Psoas muscle (tissue), 8 donors: Measurements from ENCODE around the gene HPSE2. TPM values are rescaled to one million over a fixed set of nuclear protein-coding genes. Genes with fewer than 3 reads are reported as not detected.

Source experiments
- ATAC-seq, 4 donors: fragments of 200-7000 bp; cut with Tn5 transposase; one replicate each; pipeline ENCODE4 v1.9.1; 2020; ENCODE audit warnings: moderate library complexity in 3 of 4, mild to moderate bottlenecking in 2 of 4
- DNase-seq, 2 donors: peaks; one replicate each; pipeline ENCODE4 v3.0.0-alpha.2; 2020
- H3K27ac ChIP-seq: fragments of 200-600 bp; one replicate; pipeline ENCODE4 v1.8.0; 2022
- H3K27me3 ChIP-seq, 3 donors: fragments of 200-600 bp in 1 of 3; one replicate each; pipeline versions ENCODE4 v1.6.1 to v1.8.0; 2013 to 2022; ENCODE audit warnings: low read length in 2 of 3, mild to moderate bottlenecking in 2 of 3, moderate library complexity in 1 of 3; ENCODE audit not compliant: insufficient read depth in 3 of 3
- H3K36me3 ChIP-seq, 2 donors: fragments of 200-600 bp in 1 of 2; one replicate each; pipeline versions ENCODE4 v1.6.1 to v1.8.0; 2013 to 2022; ENCODE audit warnings: low read depth in 1 of 2, mild to moderate bottlenecking in 1 of 2, moderate library complexity in 1 of 2; ENCODE audit not compliant: insufficient read depth in 1 of 2
- H3K4me1 ChIP-seq: fragments of 200-600 bp; one replicate; pipeline ENCODE4 v1.8.0; 2022
- H3K4me3 ChIP-seq: fragments of 200-600 bp; one replicate; pipeline ENCODE4 v1.8.0; 2022; ENCODE audit warnings: mild to moderate bottlenecking
- H3K9me3 ChIP-seq: fragments of 200-600 bp; one replicate; pipeline ENCODE4 v1.8.0; 2022
- WGBS, 3 donors: extraction: QIAGEN DNeasy Blood & Tissue Kit; methylation state at CpG; one replicate each; pipeline versions ENCODE4 v1.1.6 to v1.1.7; 2013; 5-methylcytosine and 5-hydroxymethylcytosine counted together
- intact Hi-C, 2 donors: fragments of 100-400 bp; cut with DNase I; formaldehyde crosslinking; loops; one replicate each; pipeline versions ENCODE4 v1.11.0 to v1.14.2; 2022
- polyA plus RNA-seq, 3 donors: library from polyadenylated mRNA; stranded (reverse); fragments of 200-250 nt; gene quantifications; one replicate each; pipeline ENCODE4 v1.2.3, GENCODE V29; 2013
- total RNA-seq, 4 donors: library from RNA; stranded (reverse); fragmentation: NEBNext Ultra II Directional in 2 of 4; extraction: Animal tissue kit (Norgen Biotek cat#: 25700) in 2 of 4; gene quantifications; one replicate each; pipeline versions ENCODE4 v1.2.1 to v1.2.4, GENCODE V29; 2021 to 2023
- TF ChIP-seq, protein P1 (sequence below): fragments of 200-600 bp; IDR thresholded peaks from one replicate; pipeline ENCODE4 v1.8.0; 2022; ENCODE audit warnings: antibody characterized with exemption
- donor health status: healthy with polysubstance abuse.
- donor health status: DM: no; HTN: no; CAD: no; lungs with moderate emphysema.
- donor health status: Bipolar disorder and iron deficiency.
- donor health status: healthy.
- donor health status: DM: yes; HTN: yes; CAD: no.
- donor health status: DM: no; HTN: no; CAD: no.
- donor health status: DM: no; HTN: no; CAD: no.
- donor health status: DM: yes; HTN: yes; CAD: no.

The HPSE2 gene
- total and polyA plus RNA-seq, 7 donors, result 0.01 to 0.17 (median 0.03) TPM; not detected in 4

GRCh38 chr10:98814470-98814869, 421.2 kb downstream of the HPSE2 start:
- ATAC-seq, result no peak

DNA sequence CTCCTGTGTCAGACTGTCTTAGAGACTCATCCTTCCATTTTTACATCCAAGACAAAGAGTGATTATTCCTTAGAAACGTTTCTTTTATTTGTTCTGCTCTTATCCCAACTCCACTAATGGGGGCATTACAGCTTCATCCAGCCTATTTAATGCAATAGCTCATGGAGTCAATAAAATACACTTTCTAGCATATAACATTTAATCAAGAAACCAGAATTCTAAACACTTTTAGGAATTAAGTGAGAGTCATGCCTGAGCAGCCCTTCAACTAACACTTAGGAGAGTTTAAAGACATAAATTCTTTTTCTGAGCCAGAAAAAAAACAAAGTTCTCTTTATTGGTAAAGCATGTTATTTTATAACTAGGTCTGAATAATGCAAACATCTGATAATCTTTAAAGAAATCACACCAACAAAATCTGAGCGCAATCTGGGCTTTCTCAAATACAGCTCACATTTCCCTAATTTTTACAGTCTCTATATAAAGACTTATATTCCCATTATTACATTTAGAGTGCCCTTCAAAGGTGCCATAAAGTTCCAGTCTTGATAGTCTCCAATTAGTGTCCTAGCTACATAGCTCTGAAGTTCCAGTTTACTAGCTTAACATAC, 427.3 kb downstream of the HPSE2 start:
- 48 to 66% (median 64%) methylated on average over 2 of the region's 2 CpGs for WGBS, 3 donors
- Histone ChIP-seq H3K9me3 (no peaks in the 10 kb centered on the region), H3K27me3 (peaks cover 0 to 6% (median 0%) of the 10 kb centered on the region in 3 donors), H3K36me3 (no peaks in the 10 kb centered on the region), H3K27ac (no peak overlapping the region), H3K4me1 (no peaks in the 10 kb centered on the region), H3K4me3 (no peak overlapping the region)
- ATAC-seq, result no peak
- DNase-seq, result no peak
- intact Hi-C loops, result no loop called here
- TF ChIP-seq, protein P1, sequence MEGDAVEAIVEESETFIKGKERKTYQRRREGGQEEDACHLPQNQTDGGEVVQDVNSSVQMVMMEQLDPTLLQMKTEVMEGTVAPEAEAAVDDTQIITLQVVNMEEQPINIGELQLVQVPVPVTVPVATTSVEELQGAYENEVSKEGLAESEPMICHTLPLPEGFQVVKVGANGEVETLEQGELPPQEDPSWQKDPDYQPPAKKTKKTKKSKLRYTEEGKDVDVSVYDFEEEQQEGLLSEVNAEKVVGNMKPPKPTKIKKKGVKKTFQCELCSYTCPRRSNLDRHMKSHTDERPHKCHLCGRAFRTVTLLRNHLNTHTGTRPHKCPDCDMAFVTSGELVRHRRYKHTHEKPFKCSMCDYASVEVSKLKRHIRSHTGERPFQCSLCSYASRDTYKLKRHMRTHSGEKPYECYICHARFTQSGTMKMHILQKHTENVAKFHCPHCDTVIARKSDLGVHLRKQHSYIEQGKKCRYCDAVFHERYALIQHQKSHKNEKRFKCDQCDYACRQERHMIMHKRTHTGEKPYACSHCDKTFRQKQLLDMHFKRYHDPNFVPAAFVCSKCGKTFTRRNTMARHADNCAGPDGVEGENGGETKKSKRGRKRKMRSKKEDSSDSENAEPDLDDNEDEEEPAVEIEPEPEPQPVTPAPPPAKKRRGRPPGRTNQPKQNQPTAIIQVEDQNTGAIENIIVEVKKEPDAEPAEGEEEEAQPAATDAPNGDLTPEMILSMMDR, result no peak

More at GRCh38 chr10:98814470-98814869, 421.2 kb downstream of the HPSE2 start:
- Histone ChIP-seq H3K4me1 (no peaks in the 10 kb centered on the region), H3K4me3 (no peak overlapping the region), H3K27ac (no peak overlapping the region), H3K36me3 (no peaks in the 10 kb centered on the region), H3K9me3 (no peaks in the 10 kb centered on the region), H3K27me3 (peaks cover 0 to 3% (median 0%) of the 10 kb centered on the region in 3 donors)
- DNase-seq, result no peak
- intact Hi-C loops, result no loop called here
- TF ChIP-seq, protein P1, result no peak
- WGBS, 3 donors, result 29 to 65% (median 32%) methylated on average over 3 of the region's 3 CpGs

DNA sequence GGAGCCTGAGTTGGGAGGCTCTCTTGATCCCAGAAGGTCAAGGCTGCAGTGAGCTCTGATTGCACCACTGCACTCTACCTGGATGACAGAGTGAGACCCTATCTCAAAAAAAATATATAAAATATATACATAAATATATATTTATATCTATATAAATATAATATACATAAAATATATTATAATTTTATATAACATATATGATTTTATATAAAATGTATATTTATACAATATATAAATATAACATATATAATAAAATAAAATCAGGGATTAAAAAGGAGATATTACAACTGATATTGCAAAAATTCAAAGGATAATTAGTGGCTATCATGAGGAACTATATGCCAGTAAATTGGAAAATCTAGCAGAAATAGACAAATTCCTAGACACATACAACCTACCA, 435.4 kb downstream of the HPSE2 start:
- TF ChIP-seq, protein P1, result no peak
- H3K4me1 ChIP-seq, result no peaks in the 10 kb centered on the region
- no peak overlapping the region for H3K4me3 ChIP-seq
- DNase-seq (no peak), ATAC-seq (no peak)
- H3K9me3 ChIP-seq, result peaks cover 11% of the 10 kb centered on the region
- H3K36me3 ChIP-seq, result no peaks in the 10 kb centered on the region
- H3K27ac ChIP-seq, result no peak overlapping the region
- intact Hi-C loops, result no loop called here
- no peaks in the 10 kb centered on the region for H3K27me3 ChIP-seq

DNA sequence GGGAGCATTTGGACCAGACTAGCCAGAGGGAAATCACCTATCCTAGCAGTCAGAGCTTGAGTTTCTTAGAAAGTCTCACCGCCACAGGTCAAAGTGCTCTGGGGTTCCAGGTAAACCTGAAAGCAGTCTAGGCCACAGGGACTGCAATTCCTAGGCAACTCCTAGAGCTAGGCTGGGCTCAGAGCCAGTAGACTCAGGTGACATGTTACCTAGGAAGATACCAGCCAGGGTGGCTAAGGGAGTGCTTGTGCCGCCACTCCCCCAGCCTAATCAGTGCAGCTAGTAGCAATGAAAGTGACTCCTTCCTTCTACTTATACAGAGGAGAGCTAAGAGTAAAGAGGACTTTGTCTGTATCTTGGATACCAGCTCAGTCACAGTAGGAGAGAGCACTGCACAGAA, 440.2 kb downstream of the HPSE2 start:
- H3K27ac ChIP-seq, result no peak overlapping the region
- no peak overlapping the region for H3K4me3 ChIP-seq
- no peaks in the 10 kb centered on the region for H3K36me3 ChIP-seq
- WGBS, 3 donors, result 90 to 95% (median 92%) methylated on average over 2 of the region's 2 CpGs
- intact Hi-C loops, result no loop called here
- no peaks in the 10 kb centered on the region for H3K9me3 ChIP-seq
- H3K27me3 ChIP-seq, result no peaks in the 10 kb centered on the region
- TF ChIP-seq, protein P1, result no peak
- DNase-seq (no peak), ATAC-seq (no peak)
- no peaks in the 10 kb centered on the region for H3K4me1 ChIP-seq

DNA sequence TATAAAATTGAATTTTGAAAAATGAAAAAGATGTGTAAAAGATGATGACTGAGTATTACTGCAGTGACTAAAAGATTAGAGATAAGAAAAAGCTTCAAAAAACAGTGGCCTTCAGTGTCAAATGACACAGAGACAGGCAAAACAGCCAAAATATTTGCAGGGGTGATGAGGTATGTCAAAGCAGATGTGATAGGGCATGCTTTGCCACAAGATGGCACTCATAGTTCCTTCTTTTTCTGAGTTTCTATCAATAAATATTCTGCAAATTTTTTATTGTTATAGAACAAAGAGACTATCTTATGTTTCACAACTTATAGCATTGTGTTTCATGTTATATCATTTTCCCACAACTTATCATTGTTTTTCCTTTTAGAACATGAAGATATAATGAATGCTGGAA, 444.8 kb downstream of the HPSE2 start:
- intact Hi-C loops, result no loop called here
- TF ChIP-seq, protein P1, result no peak
- H3K4me3 ChIP-seq, result no peak overlapping the region
- H3K9me3 ChIP-seq, result no peaks in the 10 kb centered on the region
- ATAC-seq, result no peak
- DNase-seq, result no peak
- no peaks in the 10 kb centered on the region for H3K36me3 ChIP-seq
- H3K27ac ChIP-seq, result no peak overlapping the region
- no peaks in the 10 kb centered on the region for H3K27me3 ChIP-seq
- no peaks in the 10 kb centered on the region for H3K4me1 ChIP-seq
